Body of pancreas (tissue), 4 donors: ENCODE data around the gene RTL1. TPM values are rescaled to one million over a fixed set of nuclear protein-coding genes. Genes with fewer than 3 reads are reported as not detected.

Experiments
- ATAC-seq: fragments of 150-250 bp; one replicate; pipeline ENCODE4 v1.9.1; 2016
- DNase-seq, 4 donors: peaks; one replicate each; pipeline ENCODE4 v3.0.0-alpha.2; 2019
- H3K27ac ChIP-seq, 4 donors: fragments of 200-600 bp; sonication (generic); 1 replicate in 3 of 4; 2 replicates in 1 of 4; pipeline versions ENCODE4 v1.5.1 to v1.6.1; 2016 to 2019; ENCODE audit warnings: mild to moderate bottlenecking in 1 of 4, mixed read lengths in 1 of 4, moderate library complexity in 1 of 4
- H3K27me3 ChIP-seq, 2 donors: fragments of 200-600 bp; sonication (generic); one replicate each; pipeline ENCODE4 v1.6.0; 2016; ENCODE audit warnings: mild to moderate bottlenecking in 1 of 2
- H3K36me3 ChIP-seq, 2 donors: fragments of 200-600 bp; sonication (generic); replicated peaks in 1 of 2; 2 replicates each; pipeline ENCODE4 v1.5.1; 2016; ENCODE audit warnings: low read depth in 2 of 2; ENCODE audit not compliant: insufficient read depth in 1 of 2
- H3K4me1 ChIP-seq: fragments of 200-600 bp; sonication (generic); one replicate; pipeline ENCODE4 v1.6.0; 2016
- H3K4me3 ChIP-seq, 2 donors: fragments of 200-600 bp; sonication (generic); 1 replicate in 1 of 2; 2 replicates in 1 of 2; pipeline ENCODE4 v1.5.1; 2016 to 2019
- H3K9me3 ChIP-seq, 3 donors: fragments of 200-600 bp; sonication (generic); 1 replicate in 2 of 3; 2 replicates in 1 of 3; pipeline ENCODE4 v1.5.1; 2016
- POLR2A ChIP-seq, 3 donors: fragments of 450-650 bp; IDR thresholded peaks; one replicate each; pipeline ENCODE4 v1.6.1; 2016; ENCODE audit warnings: antibody characterized with exemption in 3 of 3, mild to moderate bottlenecking in 2 of 3
- WGBS, 2 donors: methylation state at CpG; one replicate each; pipeline ENCODE4 v1.1.5; 2017; 5-methylcytosine and 5-hydroxymethylcytosine counted together
- intact Hi-C: fragments of 100-400 bp; cut with DNase I; formaldehyde crosslinking; loops from one replicate; pipeline ENCODE4 v1.15.1; 2023
- total RNA-seq, 2 donors: library from RNA; depleted of rRNA; stranded (reverse); fragments of >200 nt; gene quantifications; one replicate each; pipeline ENCODE4 v1.1.0, GENCODE V29; 2016
- TF ChIP-seq, protein P1 (sequence below), 7 experiments: fragments of 450-650 bp in 4 of 7; fragments of 200-600 bp in 3 of 7; sonication (generic) in 3 of 7; IDR thresholded peaks; one replicate each; pipeline ENCODE4 v1.5.1; 2016 to 2019; ENCODE audit warnings: antibody characterized with exemption in 7 of 7

The RTL1 gene
- total RNA-seq, 2 donors from 2014 or later, result 0.26 TPM; not detected in 1

DNA sequence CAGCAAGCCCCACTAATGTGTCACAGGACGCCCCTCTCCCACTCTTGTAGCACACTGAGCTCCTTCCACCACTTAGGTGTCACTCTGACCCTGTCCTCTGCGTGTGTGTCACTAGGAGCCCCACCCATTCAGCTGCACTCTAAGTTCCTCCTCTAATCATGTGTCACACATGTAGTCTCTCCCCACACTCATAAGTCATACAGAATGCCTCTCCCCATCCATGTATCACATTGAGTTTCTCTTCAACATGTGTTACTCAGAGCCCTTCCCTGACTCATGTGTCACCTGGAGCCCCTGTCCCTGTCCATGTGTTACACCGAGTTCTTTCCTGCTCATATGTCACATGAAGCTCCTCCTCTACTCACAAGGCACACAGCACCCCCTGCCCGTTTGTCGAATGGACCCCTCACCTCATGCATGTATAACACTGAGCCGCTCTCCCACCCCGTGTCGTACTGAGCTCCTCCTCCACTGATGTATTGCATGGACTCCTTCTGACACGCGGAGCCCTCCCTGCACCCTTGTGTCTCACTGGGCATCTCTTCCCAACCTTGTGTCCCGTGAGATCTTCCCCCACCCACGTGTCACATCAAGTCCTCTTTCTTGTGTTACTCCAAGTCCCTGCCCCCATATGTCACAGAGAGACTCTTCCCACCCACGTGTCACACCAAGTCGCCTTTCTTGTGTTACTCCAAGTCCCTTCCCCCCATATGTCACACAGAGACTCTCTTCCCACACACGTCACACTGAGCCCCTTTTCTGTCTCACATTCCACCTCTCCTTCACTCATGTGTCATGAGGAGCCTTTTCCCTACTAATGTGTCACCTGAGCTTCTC lies 31.0 kb downstream of the RTL1 start:
- TF ChIP-seq, protein P1, sequence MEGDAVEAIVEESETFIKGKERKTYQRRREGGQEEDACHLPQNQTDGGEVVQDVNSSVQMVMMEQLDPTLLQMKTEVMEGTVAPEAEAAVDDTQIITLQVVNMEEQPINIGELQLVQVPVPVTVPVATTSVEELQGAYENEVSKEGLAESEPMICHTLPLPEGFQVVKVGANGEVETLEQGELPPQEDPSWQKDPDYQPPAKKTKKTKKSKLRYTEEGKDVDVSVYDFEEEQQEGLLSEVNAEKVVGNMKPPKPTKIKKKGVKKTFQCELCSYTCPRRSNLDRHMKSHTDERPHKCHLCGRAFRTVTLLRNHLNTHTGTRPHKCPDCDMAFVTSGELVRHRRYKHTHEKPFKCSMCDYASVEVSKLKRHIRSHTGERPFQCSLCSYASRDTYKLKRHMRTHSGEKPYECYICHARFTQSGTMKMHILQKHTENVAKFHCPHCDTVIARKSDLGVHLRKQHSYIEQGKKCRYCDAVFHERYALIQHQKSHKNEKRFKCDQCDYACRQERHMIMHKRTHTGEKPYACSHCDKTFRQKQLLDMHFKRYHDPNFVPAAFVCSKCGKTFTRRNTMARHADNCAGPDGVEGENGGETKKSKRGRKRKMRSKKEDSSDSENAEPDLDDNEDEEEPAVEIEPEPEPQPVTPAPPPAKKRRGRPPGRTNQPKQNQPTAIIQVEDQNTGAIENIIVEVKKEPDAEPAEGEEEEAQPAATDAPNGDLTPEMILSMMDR (IDR thresholded peaks at IDR 0.05), result no peak
- no peak for TF ChIP-seq POLR2A (IDR thresholded peaks at IDR 0.05)
- Histone ChIP-seq H3K4me1 (no peaks in the 10 kb centered on the region), H3K27ac (no peak overlapping the region), H3K27me3 (no peaks in the 10 kb centered on the region), H3K36me3 (no peaks in the 10 kb centered on the region), H3K9me3 (no peaks in the 10 kb centered on the region), H3K4me3 (no peak overlapping the region)
- 61 to 65% methylated on average over 15 of the region's 15 CpGs for WGBS, 2 donors
- intact Hi-C loops, result no loop called here
- DNase-seq (no peak), ATAC-seq (no peak)

DNA sequence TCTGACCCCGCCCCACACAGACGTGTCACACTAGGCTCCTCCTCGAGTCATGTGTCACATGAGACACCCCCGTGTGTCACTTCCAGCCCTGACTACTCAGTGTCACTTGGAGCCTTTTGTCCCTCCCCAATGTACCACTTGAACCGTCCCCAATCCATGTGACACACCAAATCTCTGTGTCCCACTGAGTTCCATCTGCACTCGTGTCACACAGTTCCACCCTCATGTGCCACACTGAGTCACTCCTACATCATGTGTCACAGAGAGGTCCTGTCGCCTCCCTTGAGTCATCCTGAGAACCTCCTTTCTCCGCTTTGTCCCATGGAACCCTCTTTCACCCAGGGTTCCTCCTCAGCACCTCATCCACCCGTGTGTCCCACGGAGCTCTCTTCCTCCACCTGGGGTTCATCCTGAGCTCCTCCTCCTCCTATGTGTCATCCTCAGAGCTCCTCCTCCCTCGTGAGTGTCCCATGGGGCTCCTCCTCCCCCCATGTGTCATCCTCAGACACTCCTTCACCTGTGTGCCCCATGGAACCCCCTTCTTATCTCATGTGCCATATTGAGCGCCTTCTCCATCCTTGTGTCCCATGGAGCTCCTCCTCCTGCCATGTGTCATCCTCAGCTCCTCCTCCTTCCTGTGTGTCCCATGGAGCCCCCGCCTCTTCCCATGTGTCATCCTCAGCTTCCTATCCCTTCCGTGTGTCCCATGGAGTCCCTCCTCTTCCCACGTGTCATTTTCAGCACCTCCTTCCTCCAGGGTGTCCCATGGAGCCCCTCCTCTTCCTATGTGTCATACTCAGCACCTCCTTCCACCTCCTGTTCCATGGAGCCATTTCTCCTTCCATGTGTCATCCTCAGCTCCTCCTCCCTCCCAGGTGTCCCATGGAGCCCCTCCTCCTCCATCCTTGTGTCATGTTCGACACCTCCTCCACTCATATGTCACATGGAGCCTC lies 32.0 kb downstream of the RTL1 start:
- Histone ChIP-seq H3K9me3 (no peaks in the 10 kb centered on the region), H3K27me3 (no peaks in the 10 kb centered on the region), H3K4me1 (no peaks in the 10 kb centered on the region), H3K4me3 (no peak overlapping the region), H3K27ac (no peak overlapping the region), H3K36me3 (no peaks in the 10 kb centered on the region)
- TF ChIP-seq POLR2A (IDR thresholded peaks at IDR 0.05), result no peak
- TF ChIP-seq, protein P1 (IDR thresholded peaks at IDR 0.05), result no peak
- WGBS, 2 donors, result 67 to 69% methylated on average over 13 to 16 of the region's 16 CpGs
- ATAC-seq, result no peak
- DNase-seq, result no peak
- intact Hi-C loops, result no loop called here

DNA sequence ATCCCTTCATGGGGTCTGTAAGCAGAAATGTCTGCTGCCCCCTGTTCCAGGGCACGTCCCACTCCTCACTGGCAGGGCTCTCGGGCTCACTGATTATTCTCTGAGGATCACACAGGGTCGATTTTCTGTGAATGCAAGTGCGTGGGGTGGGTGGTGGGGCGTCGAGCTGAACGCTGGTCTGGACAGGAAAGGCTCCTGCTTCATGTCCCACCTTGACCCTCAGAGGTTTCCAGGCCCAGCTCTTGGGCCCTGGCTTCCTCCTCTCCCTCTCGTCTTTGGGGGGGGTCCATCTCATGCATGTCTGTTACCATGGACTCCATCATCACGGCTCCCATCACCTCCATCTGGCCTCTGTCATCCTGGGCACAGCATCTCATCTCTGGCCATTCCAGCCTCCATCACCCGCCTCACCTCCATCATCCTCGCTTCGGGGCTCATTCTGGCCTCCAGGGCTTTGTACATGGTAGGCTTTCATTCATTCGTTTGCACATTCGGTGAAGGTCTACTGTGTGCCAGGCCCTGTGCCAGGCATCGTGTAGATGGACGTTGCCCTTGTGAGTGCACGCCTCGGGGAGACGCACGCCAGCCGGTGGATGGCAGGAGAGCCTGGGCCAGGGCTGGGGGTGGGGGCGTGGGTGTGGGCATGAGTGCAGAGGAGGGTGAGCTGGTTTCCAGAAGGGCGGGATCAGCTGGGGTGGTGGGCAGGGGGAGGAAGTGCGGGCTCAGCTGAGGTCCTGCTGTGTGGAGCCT lies 34.7 kb downstream of the RTL1 start:
- no peak overlapping the region for H3K4me3 ChIP-seq
- ATAC-seq (no peak), DNase-seq (no peak)
- intact Hi-C loops, result no loop called here
- 67 to 78% methylated on average over 18 to 21 of the region's 24 CpGs for WGBS, 2 donors
- H3K36me3 ChIP-seq, result no peaks in the 10 kb centered on the region
- H3K27ac ChIP-seq, result no peak overlapping the region
- H3K27me3 ChIP-seq, result no peaks in the 10 kb centered on the region
- TF ChIP-seq, protein P1 (IDR thresholded peaks at IDR 0.05), result no peak
- TF ChIP-seq POLR2A (IDR thresholded peaks at IDR 0.05), result no peak
- no peaks in the 10 kb centered on the region for H3K9me3 ChIP-seq
- no peaks in the 10 kb centered on the region for H3K4me1 ChIP-seq

DNA sequence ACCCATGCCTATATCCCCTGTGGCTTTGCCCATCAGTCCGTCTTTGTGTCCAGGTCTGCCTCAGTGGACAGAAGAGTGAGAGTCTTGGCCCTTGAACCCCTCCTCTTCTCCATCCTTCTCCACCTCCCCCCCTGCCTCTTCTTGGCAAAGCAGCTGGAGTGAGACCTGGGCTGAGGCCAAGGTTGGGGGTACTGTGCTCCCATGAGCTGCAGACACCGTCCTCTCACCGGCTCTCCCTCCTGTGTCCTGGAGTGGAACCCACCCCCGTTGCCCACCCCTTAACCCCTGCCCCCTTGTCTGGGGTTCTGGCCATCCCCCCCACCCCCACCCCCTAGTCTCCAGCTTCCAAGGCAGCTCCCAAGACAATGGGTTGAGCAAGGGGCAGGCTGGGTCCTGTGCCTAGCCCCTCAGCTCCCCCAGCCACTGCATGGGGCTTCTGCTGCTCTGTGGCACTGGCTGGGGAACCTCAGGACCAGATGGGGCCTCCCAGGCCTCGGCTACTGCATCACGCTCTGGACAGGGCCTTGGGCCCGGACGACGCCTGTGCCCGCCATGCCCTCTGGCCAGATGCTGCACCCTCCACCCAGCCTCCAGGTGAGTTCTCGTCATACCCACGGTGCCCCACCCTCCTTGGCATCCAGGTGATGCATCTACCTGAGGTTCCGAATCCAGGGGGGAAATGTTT lies 35.7 kb downstream of the RTL1 start:
- ATAC-seq, result no peak
- 74 to 79% methylated on average over 6 to 11 of the region's 13 CpGs for WGBS, 2 donors
- H3K9me3 ChIP-seq, result no peaks in the 10 kb centered on the region
- no peaks in the 10 kb centered on the region for H3K4me1 ChIP-seq
- no peak overlapping the region for H3K27ac ChIP-seq
- no peak for TF ChIP-seq POLR2A (IDR thresholded peaks at IDR 0.05)
- TF ChIP-seq, protein P1 (IDR thresholded peaks at IDR 0.05), result no peak
- H3K27me3 ChIP-seq, result no peaks in the 10 kb centered on the region
- no peak overlapping the region for H3K4me3 ChIP-seq
- intact Hi-C loops, result no loop called here
- no peak for DNase-seq
- H3K36me3 ChIP-seq, result no peaks in the 10 kb centered on the region
